Tibial nerve (tissue), 4 donors: Measurements from ENCODE around the gene HSDL2. TPM values are rescaled to one million over a fixed set of nuclear protein-coding genes. Genes with fewer than 3 reads are reported as not detected.

ENCODE experiments used
- total RNA-seq, 4 donors: library from RNA; depleted of rRNA; stranded (reverse); fragments of >200 nt; gene quantifications; one replicate each; pipeline ENCODE4 v1.1.0, GENCODE V29; 2016

Gene HSDL2
- total RNA-seq, 4 donors from 2014 or later: 34.1 to 48.9 (median 37.7) TPM

Other genes starting within 250 kb of the HSDL2 start
- gene SUSD1, start 204.8 kb upstream of the HSDL2 start, total RNA-seq: 10 to 100 TPM in 2 of 4 donors, 1 to 10 TPM in 2; 6.9 to 19.8 (median 11.5) TPM
- gene PTBP3, start 46.5 kb upstream of the HSDL2 start, total RNA-seq: 10 to 100 TPM; 25.9 to 46.5 (median 31.8) TPM
- gene KIAA1958, start 106.7 kb downstream of the HSDL2 start, total RNA-seq: 1 to 10 TPM; 3.7 to 5.2 (median 4.5) TPM